Adipocyte (in vitro differentiated cells): ENCODE results near the gene RFC4.
A peak's percentile ranks its signal among the peaks of the same experiment; 100 is the strongest.
"Not testable (repeated sequence)": the region's sequence is repeated elsewhere in the genome, so short reads cannot be mapped to it uniquely, and the experiment has no call there.

ENCODE experiments used
- DNase-seq: peaks from one replicate; pipeline ENCODE4 v3.0.0-alpha.2; 2015; ENCODE audit warnings: low read depth
- H3K27me3 ChIP-seq: replicated peaks from 2 replicates; pipeline ENCODE4 v1.7.0; 2013; ENCODE audit warnings: mild to moderate bottlenecking, low read length, moderate library complexity; ENCODE audit not compliant: control insufficient read depth, insufficient read depth
- H3K36me3 ChIP-seq: 2 replicates; pipeline ENCODE4 v1.7.0; 2013; ENCODE audit warnings: low read length, mild to moderate bottlenecking, moderate library complexity; ENCODE audit not compliant: control insufficient read depth, insufficient read depth, severe bottlenecking
- H3K4me1 ChIP-seq: 2 replicates; pipeline ENCODE4 v1.7.0; 2013; ENCODE audit warnings: mild to moderate bottlenecking, low read length, moderate library complexity; ENCODE audit not compliant: control insufficient read depth, insufficient read depth
- H3K4me3 ChIP-seq: 2 replicates; pipeline ENCODE4 v1.7.0; 2013; ENCODE audit warnings: mild to moderate bottlenecking, low read length, moderate library complexity
- H3K9ac ChIP-seq: 2 replicates; pipeline ENCODE4 v1.7.0; 2013; ENCODE audit warnings: mild to moderate bottlenecking, low read length, moderate library complexity
- H3K9me3 ChIP-seq: 2 replicates; pipeline ENCODE4 v1.7.0; 2013; ENCODE audit warnings: mild to moderate bottlenecking, low read length, moderate library complexity; ENCODE audit not compliant: control insufficient read depth

The RFC4 gene

DNA sequence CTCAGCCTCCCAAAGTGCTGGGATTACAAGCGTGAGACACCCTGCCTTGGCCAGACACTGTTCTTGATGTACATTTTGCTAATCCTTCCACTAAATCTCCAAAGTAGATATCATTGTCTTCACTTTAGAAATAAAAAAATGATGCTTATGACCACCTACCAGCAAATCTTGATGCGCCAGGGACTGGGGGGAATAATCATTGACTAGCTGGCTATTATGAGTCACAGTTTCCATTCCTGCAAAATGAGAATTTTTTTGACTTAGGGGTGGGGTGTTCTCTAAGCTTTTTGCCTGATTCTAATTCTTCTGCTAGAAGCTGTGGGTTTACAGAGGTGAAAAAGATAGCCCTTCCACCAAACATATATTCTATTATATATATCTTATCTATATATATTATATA is 17.1 kb upstream of the RFC4 start:
- Histone ChIP-seq H3K9ac (no peak overlapping the region), H3K4me1 (peaks cover 35% of the 10 kb centered on the region), H3K4me3 (no peak overlapping the region), H3K27me3 (peaks cover 4% of the 10 kb centered on the region), H3K9me3 (no peaks in the 10 kb centered on the region), H3K36me3 (no peaks in the 10 kb centered on the region)
- peak; percentile 28 for DNase-seq

DNA sequence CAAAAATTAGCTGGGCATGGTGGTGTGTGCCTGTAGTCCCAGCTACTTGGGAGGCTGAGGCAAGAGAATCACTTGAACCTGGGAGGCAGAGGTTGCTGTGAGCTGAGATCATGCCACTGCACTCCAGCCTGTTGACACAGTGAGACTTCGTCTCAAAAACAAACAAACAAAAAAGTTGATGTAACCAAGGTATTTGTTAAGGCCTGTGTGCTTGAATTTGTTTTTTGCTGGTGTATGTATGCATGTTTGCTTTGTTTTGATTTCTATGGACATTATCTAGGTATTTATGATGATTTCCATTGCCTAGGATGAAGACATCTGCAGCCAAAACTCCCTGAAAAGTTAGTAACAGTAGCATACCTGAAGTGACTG is 16.1 kb upstream of the RFC4 start:
- H3K27me3 ChIP-seq, H3K36me3 ChIP-seq, H3K9me3 ChIP-seq, H3K4me3 ChIP-seq: not testable (repeated sequence)
- peak overlapping the region; percentile 31 for H3K9ac ChIP-seq
- H3K4me1 ChIP-seq, result peaks cover 31% of the 10 kb centered on the region
- DNase-seq, result peak; percentile 34

DNA sequence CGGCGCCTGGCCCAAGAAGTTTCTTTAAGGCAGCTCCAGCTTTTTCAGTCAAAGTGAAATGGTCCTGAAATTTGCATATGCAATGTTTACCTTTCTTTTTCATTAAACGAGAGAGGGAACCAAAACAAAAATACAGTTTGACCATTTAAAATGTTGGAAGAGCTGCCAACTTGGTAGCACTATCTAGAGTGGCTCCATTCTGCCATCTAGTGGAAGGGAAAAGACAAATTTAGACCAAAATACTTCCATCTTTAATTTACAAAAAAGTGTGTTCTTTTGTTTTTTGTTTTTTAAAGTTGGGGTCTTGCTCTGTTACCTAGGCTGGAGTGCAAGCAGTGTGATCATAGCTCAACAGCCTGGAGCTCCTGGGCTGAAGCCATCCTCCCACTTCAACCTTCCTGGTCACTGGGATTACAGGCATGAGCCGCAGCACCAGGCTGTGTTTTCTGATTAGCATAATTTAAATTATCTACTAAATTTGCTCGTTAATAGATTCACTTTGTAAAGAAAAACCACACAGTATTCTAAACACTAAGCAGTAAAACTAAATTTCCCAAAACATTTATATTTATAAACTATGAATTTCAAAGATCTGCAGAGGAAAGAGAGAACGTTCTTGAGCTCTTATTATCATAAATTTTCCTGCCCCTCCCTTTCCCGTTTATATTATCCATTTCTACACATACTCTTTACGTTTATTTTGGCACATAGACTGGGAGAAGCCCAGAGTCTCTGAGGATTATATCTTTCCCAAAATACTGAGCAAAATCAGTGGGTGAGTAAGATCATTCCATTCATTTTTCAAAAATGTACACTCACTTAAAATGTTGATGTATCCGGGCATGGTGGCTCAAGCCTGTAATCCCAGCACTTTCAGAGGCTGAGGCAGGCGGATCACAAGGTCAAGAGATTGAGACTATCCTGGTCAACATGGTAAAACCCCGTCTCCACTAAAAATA is 15.4 kb upstream of the RFC4 start:
- H3K9me3 ChIP-seq, result no peaks in the 10 kb centered on the region
- H3K9ac ChIP-seq, result peak overlapping the region; percentile 31
- H3K4me3 ChIP-seq, result no peak overlapping the region
- no peaks in the 10 kb centered on the region for H3K27me3 ChIP-seq
- peak; percentile 87 for DNase-seq
- H3K4me1 ChIP-seq, result peaks cover 31% of the 10 kb centered on the region
- no peaks in the 10 kb centered on the region for H3K36me3 ChIP-seq

DNA sequence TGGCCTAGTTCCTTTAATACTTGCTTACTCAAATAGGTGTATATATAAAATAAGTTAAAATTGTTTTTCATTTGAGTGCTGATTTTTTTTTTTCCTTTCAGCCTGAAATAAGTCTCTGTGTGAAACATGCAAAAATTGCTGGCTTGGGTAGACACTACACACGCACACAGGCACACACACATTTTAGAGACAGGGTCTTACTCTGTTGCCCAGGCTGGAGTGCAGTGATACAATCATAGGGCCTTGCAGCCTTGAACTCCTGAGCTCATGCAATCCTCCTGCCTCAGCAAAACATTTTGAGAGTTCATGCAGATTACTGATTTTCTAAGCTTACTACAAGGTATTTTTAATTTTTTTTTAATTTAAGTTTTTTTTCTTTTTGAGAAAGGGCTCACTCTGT is 12.7 kb upstream of the RFC4 start:
- no peak overlapping the region for H3K4me3 ChIP-seq
- H3K9me3 ChIP-seq, result no peaks in the 10 kb centered on the region
- H3K9ac ChIP-seq, result no peak overlapping the region
- no peak for DNase-seq
- peaks cover 17% of the 10 kb centered on the region for H3K4me1 ChIP-seq
- H3K36me3 ChIP-seq, result no peaks in the 10 kb centered on the region
- H3K27me3 ChIP-seq, result no peaks in the 10 kb centered on the region

DNA sequence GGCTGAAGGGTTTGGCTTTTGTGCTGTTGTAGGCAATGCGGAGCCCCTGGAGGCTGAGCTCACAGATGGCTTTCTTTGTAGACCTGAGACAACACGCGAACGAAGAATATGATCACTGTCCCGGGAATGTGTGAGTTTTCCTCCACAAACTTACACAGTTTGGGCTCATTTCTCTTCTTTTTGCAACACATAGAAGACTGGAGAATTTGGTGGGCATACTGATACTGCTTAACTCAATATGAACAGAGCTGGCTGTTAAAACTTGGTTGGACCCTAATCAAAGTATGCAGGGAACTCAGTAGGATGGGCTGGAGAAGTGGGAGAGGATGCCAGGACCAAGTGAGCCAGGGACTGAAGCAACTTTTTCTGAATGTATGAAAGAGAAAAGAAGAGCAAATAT is 12.2 kb upstream of the RFC4 start:
- Histone ChIP-seq H3K9me3 (no peaks in the 10 kb centered on the region), H3K36me3 (no peaks in the 10 kb centered on the region), H3K9ac (no peak overlapping the region), H3K27me3 (no peaks in the 10 kb centered on the region), H3K4me3 (no peak overlapping the region), H3K4me1 (peaks cover 15% of the 10 kb centered on the region)
- DNase-seq, result no peak

DNA sequence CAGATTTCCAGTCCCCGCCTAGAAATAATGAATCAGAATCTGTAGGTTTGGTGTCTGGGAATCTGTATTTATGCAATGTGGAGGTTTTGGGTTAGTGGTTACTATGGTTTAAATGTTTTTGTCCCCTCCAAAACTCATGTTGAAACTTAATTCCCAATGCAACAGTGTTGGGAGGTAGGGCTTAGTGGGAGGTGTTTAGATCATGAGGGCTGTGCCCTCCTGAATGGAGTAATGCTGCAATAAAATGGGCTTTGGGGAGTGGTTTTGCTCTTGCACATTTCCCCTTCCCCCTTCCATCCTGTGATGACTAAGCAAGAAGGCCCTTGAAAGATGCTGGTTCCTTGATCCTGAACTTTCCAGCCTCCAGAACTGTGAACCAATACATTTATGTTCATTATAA is 9.2 kb upstream of the RFC4 start:
- peaks cover 9% of the 10 kb centered on the region for H3K4me1 ChIP-seq
- H3K27me3 ChIP-seq, result peaks cover 6% of the 10 kb centered on the region
- no peak overlapping the region for H3K4me3 ChIP-seq
- no peak overlapping the region for H3K9ac ChIP-seq
- H3K36me3 ChIP-seq, result no peaks in the 10 kb centered on the region
- no peaks in the 10 kb centered on the region for H3K9me3 ChIP-seq
- peak; percentile 30 for DNase-seq

DNA sequence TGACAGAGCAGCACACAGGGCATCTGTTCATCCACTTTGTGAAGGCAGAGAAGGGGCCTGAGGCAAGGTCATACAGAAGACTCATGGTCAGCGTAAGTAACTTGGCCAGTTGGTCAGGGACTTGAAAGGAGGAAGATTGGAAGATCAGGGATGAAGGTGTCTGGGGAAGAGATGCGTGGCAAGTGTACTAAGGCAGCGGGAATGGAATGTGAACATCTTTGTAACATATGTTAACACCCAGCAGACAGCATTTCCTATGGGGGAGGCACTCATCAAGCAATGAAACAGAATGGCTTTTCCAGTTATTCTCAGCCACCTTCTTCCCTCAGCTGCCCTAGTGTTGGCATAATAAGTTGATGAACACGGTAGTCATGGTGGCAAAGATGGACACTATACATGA is 7.8 kb upstream of the RFC4 start:
- Histone ChIP-seq H3K4me1 (peaks cover 9% of the 10 kb centered on the region), H3K4me3 (no peak overlapping the region), H3K9me3 (no peaks in the 10 kb centered on the region), H3K9ac (no peak overlapping the region), H3K36me3 (no peaks in the 10 kb centered on the region), H3K27me3 (peaks cover 6% of the 10 kb centered on the region)
- no peak for DNase-seq

DNA sequence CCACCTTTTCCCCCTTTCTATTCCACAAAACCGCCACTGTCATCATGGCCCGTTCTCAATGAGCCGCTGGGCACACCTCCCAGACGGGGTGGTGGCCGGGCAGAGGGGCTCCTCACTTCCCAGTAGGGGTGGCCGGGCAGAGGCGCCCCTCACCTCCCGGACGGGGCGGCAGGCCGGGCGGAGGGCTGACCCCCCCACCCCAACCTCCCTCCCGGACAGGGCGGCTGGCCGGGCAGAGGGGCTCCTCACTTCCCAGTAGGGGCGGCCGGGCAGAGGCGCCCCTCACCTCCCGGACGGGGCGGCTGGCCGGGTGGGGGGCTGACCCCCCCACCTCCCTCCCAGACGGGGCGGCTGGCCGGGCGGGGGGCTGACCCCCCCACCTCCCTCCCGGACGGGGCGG is 5.0 kb upstream of the RFC4 start:
- not testable (repeated sequence) for H3K36me3 ChIP-seq, H3K4me3 ChIP-seq, H3K9ac ChIP-seq, DNase-seq, H3K27me3 ChIP-seq, H3K9me3 ChIP-seq
- peaks cover 14% of the 10 kb centered on the region for H3K4me1 ChIP-seq

DNA sequence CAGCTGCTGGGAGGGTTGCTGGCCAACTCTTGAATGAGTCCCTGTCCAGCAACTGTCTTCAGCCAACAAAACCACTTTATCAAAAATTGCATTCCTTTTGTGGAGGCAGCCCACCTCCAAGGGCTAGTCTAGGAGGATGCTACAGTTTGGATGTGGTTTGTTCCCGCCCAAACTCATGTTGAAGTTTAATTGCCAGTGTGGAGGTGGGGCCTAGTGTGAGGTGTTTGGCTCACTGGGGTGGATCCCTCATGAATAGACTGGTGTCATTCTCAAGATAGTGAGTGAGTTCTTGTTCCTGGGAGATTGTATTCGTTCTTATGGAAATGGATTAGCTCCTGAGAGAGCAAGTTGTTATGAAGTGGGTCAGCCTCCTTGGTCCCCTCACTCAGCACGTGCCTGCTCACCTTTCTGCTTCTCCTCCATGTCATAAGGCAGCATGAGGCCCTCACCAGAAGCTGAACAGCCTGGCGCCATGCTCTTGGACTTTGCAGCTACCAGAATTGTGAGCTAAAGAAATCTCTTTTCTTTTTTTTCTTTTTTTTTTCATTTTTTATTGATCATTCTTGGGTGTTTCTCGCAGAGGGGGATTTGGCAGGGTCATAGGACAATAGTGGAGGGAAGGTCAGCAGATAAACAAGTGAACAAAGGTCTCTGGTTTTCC is 4.2 kb upstream of the RFC4 start:
- Histone ChIP-seq H3K9me3 (no peaks in the 10 kb centered on the region), H3K27me3 (peaks cover 6% of the 10 kb centered on the region), H3K4me3 (no peak overlapping the region), H3K9ac (no peak overlapping the region), H3K4me1 (peaks cover 15% of the 10 kb centered on the region), H3K36me3 (no peaks in the 10 kb centered on the region)
- DNase-seq, result no peak

DNA sequence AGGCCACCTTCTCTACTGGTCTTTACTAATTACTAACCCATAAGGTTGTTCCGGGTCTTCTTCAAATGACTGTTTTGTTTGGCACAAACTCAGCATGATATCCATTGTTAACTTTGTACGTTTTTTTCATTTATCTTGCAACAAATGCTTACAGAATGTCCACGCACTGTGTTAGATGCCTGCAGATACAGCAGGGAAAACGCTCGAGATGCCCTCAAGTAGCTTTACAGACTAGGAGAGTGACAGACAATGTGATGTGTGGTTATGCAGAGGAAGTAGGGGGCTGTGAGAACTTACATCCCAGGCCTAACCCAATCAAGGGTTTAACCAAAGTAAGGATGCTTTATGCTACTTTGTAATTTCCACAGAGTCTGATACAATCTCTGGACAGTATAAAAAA is 949 bp upstream of the RFC4 start:
- H3K27me3 ChIP-seq, result no peaks in the 10 kb centered on the region
- peak overlapping the region; percentile 90 for H3K4me3 ChIP-seq
- peak overlapping the region; percentile 91 for H3K9ac ChIP-seq
- H3K36me3 ChIP-seq, result peaks cover 4% of the 10 kb centered on the region
- no peaks in the 10 kb centered on the region for H3K9me3 ChIP-seq
- DNase-seq, result no peak
- peaks cover 11% of the 10 kb centered on the region for H3K4me1 ChIP-seq

DNA sequence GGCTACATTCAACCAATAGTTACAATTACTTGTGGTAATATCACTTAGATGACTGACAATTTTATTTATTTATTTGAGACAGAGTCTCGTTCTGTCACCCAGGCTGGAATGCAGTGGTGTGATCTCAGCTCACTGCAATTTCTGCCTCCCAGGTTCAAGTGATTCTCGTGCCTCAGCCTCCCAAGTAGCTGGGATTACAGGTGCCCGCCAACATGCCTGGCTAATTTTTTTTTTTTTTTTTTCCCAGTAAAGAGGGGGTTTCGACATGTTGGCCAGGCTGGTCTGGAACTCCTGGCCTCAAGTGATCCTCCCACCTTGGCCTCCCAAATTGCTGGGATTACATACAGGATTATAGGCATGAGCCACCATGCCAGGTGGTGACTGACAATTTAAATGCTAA is 2.8 kb downstream of the RFC4 start:
- H3K27me3 ChIP-seq, H3K4me3 ChIP-seq, H3K9me3 ChIP-seq, H3K9ac ChIP-seq, DNase-seq: not testable (repeated sequence)
- peaks cover 18% of the 10 kb centered on the region for H3K36me3 ChIP-seq
- H3K4me1 ChIP-seq, result peaks cover 11% of the 10 kb centered on the region
